RWPE1 (cell line): ENCODE data around the gene IDH3G.

Experiments used
- CTCF ChIA-PET: fragments of 350-600 bp; sonication (Branson Sonifier 250); formaldehyde crosslinking; extraction: SDS; loops from one replicate; lab custom pipeline; 2021; lab: Yijun Ruan, JAX
- POLR2A ChIA-PET: fragments of 400-600 bp; formaldehyde crosslinking; extraction: SDS; loops from one replicate; lab custom pipeline; 2020; ENCODE audit warnings: antibody characterized with exemption; ENCODE audit not compliant: low non-redundant PET; lab: Yijun Ruan, JAX
- DNase-seq: peaks from one replicate; pipeline ENCODE4 v3.0.0; 2012; ENCODE audit warnings: low spot score
- H3K27ac ChIP-seq: fragments of 450-650 bp; 2 replicates; pipeline ENCODE4 v1.5.1; 2017
- CTCF ChIP-seq: fragments of 450-650 bp; conservative IDR thresholded peaks from 2 replicates; pipeline ENCODE4 v1.5.1; 2017; ENCODE audit warnings: low read depth, mild to moderate bottlenecking

IDH3G gene

GRCh38 chrX:153774576-153775292 lies 19.4 kb downstream of the IDH3G start:
- DNase-seq, result no peak
- TF ChIP-seq CTCF, result no peak
- no peak overlapping the region for H3K27ac ChIP-seq
- POLR2A ChIA-PET, result no interaction called here
- CTCF ChIA-PET, result no interaction called here

- no peak for DNase-seq
- CTCF ChIA-PET, result no interaction called here
- TF ChIP-seq CTCF, result no peak
- POLR2A ChIA-PET, result no interaction called here
- H3K27ac ChIP-seq, result no peak overlapping the region
These were observed 20.2 kb downstream of the IDH3G start for GRCh38 chrX:153773741-153774575.

- DNase-seq, result no peak
- POLR2A ChIA-PET, result no interaction called here
- no peak for TF ChIP-seq CTCF
- H3K27ac ChIP-seq, result no peak overlapping the region
- CTCF ChIA-PET, result no interaction called here
These were observed 21.0 kb downstream of the IDH3G start for GRCh38 chrX:153773218-153773611.

- ChIA-PET POLR2A (no interaction called here), CTCF (no interaction called here)
- H3K27ac ChIP-seq, result no peak overlapping the region
- TF ChIP-seq CTCF, result no peak
- no peak for DNase-seq
These were observed 21.6 kb downstream of the IDH3G start for GRCh38 chrX:153772316-153773217.

- no peak overlapping the region for H3K27ac ChIP-seq
- POLR2A ChIA-PET, result no interaction called here
- CTCF ChIA-PET, result no interaction called here
- DNase-seq, result no peak
- TF ChIP-seq CTCF, result no peak
These were observed 22.5 kb downstream of the IDH3G start for GRCh38 chrX:153771415-153772315.
